Measurements from ENCODE around the gene FBRSL1. TPM values are rescaled to one million over a fixed set of nuclear protein-coding genes. Genes with fewer than 3 reads are reported as not detected.

The FBRSL1 gene
- total RNA-seq, 4 donors from 2014 or later = 2.4 to 8.5 (median 5.0) TPM

DNA sequence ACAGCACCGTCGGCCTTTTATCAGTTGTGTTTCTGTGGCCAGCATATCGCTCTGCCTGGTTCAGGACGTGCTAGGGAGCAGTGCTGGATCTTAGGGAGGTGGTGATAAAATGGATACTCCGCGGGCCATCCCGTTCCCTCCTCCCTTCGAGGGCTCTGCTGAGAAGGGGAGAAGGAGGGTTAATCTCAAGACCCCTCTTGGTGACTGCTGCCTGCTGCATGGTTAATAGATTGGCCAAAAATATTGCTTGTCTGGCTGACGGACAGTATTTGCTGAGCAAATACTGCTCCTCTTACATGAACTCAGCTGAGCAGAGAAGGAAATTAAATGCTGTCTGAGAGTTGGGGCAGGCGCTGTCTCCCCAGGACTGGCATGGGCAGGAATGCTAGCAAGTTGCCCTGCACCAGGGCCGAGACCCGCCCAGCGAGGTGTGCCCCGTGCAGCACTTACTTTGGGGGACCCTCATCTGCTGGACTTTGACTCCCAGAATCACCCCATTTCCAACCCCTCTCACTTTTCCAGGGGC lies 1.2 kb downstream of the FBRSL1 start:
- TF ChIP-seq, protein P1, sequence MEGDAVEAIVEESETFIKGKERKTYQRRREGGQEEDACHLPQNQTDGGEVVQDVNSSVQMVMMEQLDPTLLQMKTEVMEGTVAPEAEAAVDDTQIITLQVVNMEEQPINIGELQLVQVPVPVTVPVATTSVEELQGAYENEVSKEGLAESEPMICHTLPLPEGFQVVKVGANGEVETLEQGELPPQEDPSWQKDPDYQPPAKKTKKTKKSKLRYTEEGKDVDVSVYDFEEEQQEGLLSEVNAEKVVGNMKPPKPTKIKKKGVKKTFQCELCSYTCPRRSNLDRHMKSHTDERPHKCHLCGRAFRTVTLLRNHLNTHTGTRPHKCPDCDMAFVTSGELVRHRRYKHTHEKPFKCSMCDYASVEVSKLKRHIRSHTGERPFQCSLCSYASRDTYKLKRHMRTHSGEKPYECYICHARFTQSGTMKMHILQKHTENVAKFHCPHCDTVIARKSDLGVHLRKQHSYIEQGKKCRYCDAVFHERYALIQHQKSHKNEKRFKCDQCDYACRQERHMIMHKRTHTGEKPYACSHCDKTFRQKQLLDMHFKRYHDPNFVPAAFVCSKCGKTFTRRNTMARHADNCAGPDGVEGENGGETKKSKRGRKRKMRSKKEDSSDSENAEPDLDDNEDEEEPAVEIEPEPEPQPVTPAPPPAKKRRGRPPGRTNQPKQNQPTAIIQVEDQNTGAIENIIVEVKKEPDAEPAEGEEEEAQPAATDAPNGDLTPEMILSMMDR (IDR thresholded peaks at IDR 0.05; ENCODE audit: low read depth) = no peak

GRCh38 chr12:132491761-132492378 lies 1.9 kb downstream of the FBRSL1 start:
- TF ChIP-seq, protein P1 (IDR thresholded peaks at IDR 0.05; ENCODE audit: low read depth) = no peak

GRCh38 chr12:132492522-132492921 lies 2.6 kb downstream of the FBRSL1 start:
- TF ChIP-seq, protein P1 (IDR thresholded peaks at IDR 0.05; ENCODE audit: low read depth) = no peak

- TF ChIP-seq, protein P1 (IDR thresholded peaks at IDR 0.05; ENCODE audit: low read depth) = no peak
These were observed 3.0 kb downstream of the FBRSL1 start for GRCh38 chr12:132492951-132493350.

- TF ChIP-seq, protein P1 (IDR thresholded peaks at IDR 0.05; ENCODE audit: low read depth) = no peak
These were observed 3.7 kb downstream of the FBRSL1 start for GRCh38 chr12:132493482-132494178.

DNA sequence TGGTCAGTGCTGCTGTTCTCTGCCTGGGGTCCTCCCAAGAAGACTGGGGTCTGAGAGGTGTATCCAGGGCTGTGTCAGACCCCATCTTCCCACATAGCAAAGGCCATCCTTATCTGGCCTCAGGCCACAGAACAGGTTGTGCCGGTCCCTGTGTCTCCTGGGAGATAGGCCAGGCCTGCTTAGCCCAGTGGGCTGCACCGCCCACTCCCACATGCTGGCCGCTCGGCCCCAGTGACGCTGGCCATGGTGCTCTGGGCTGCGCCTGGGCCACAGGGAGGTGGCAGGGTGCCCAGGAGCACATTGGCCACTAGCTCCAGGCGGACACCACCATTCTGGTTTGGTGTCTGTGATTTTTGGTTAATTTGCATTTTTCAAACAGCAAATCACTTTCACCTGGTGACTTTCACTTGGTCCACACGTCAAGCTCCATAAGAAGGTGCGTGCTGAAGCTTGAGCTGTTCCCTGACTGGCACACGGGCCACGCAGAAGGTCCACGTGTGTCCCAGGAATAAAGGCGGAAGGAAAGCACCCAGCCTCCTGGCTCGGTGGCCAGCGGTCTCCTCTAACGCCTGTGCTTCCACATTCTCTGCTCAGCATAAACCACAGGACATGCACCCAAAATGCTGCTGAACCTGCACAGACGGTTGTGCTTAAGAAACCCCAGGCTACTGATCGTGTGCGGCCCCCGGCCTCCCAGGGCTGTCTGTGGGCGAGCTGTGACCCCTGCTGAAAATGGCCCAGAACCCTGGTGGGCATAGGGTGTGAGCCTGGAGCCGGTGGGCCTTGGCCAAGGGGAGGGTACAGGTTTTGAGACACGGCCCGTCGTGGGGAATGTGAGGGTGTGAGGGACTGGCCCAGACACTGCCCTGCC lies 4.6 kb downstream of the FBRSL1 start:
- TF ChIP-seq, protein P1 (IDR thresholded peaks at IDR 0.05; ENCODE audit: low read depth) = no peak

DNA sequence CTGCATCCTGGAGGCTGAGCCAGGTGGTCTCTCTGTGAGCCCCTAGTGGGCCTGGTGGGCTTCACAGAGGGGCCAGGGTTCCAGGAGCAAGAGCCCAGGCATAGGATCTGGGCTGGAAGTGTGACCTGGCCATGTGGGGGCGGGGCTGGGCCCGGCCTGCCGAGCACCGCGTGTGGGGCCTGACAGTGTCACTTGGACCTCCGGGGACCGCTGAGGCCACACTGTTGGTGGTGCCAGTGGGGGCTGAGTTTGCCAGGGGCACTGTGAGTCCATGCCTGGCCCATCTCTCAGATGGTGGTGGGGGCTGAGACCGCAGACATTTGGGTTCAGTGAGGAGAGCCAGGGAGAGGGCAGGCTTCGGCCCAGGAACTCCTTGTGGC lies 5.2 kb downstream of the FBRSL1 start:
- TF ChIP-seq, protein P1 (IDR thresholded peaks at IDR 0.05; ENCODE audit: low read depth) = no peak

Data from subcutaneous adipose tissue (tissue), 4 donors.